Lower leg skin (tissue), 4 donors: Measurements from ENCODE around the gene NOS1. TPM values are rescaled to one million over a fixed set of nuclear protein-coding genes. Genes with fewer than 3 reads are reported as not detected.

ENCODE experiments used
- DNase-seq, 2 donors: peaks; one replicate each; pipeline ENCODE4 v3.0.0-alpha.2; 2019; ENCODE audit warnings: low spot score in 2 of 2
- H3K4me3 ChIP-seq: fragments of 200-600 bp; sonication (generic); 2 replicates; pipeline ENCODE4 v1.5.1; 2017; ENCODE audit warnings: mild to moderate bottlenecking, low read depth; ENCODE audit not compliant: poor library complexity, severe bottlenecking
- POLR2A ChIP-seq, 2 donors: fragments of 450-650 bp; IDR thresholded peaks; one replicate each; pipeline ENCODE4 v1.6.1; 2016 to 2017; ENCODE audit warnings: antibody characterized with exemption in 2 of 2, mild to moderate bottlenecking in 1 of 2, moderate library complexity in 1 of 2
- WGBS, 2 donors: methylation state at CpG; one replicate each; pipeline ENCODE4 v1.1.5; 2018; 5-methylcytosine and 5-hydroxymethylcytosine counted together
- intact Hi-C: fragments of 100-400 bp; cut with DNase I; formaldehyde crosslinking; loops from one replicate; pipeline ENCODE4 v1.15.0; 2023; ENCODE audit warnings: low total_unique reads
- total RNA-seq, 4 donors: library from RNA; depleted of rRNA; stranded (reverse); fragments of >200 nt; gene quantifications; one replicate each; pipeline ENCODE4 v1.1.0, GENCODE V29; 2016
- TF ChIP-seq, protein P1 (sequence below), 3 donors: fragments of 450-650 bp; IDR thresholded peaks; one replicate each; pipeline ENCODE4 v1.5.1; 2016; ENCODE audit warnings: antibody characterized with exemption in 3 of 3, mild to moderate bottlenecking in 3 of 3, moderate library complexity in 2 of 3

NOS1 gene
- total RNA-seq, 4 donors from 2014 or later = 5.4 to 10.2 (median 7.2) TPM

DNA sequence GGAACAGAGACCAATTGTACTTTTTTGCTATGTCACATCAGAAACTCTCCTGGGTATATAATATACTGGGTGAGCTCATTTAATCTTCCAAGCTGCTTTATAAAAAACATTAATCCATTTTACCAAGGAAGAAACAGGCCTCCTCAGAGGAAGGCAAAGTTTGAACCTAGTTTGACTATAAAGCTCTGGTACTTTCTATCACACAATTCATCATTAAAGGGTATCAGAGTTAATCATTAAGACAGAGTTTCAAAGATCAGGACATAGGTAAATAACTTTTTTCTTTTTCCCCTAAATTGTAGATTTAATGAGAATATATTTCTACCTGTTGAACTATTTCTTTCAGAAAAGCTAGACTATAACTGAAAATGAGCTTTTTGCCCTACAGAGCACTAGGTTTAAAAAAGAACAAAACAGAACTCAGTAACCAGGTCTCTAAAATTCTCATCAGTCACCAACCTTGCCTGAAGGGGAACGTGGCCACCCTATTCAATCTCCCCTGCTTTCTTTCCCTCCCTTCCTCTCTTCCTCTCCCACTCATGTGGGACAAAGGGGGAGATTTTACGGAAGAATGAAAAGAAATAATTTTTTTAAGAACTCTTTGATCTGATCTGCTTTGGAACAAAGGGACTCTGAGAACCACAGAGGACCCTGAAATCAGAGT, 189.8 kb downstream of the NOS1 start:
- no peak for DNase-seq
- no peak overlapping the region for H3K4me3 ChIP-seq
- 86 to 92% methylated on average over 2 of the region's 2 CpGs for WGBS, 2 donors
- intact Hi-C loops = no loop called here
- TF ChIP-seq, protein P1, sequence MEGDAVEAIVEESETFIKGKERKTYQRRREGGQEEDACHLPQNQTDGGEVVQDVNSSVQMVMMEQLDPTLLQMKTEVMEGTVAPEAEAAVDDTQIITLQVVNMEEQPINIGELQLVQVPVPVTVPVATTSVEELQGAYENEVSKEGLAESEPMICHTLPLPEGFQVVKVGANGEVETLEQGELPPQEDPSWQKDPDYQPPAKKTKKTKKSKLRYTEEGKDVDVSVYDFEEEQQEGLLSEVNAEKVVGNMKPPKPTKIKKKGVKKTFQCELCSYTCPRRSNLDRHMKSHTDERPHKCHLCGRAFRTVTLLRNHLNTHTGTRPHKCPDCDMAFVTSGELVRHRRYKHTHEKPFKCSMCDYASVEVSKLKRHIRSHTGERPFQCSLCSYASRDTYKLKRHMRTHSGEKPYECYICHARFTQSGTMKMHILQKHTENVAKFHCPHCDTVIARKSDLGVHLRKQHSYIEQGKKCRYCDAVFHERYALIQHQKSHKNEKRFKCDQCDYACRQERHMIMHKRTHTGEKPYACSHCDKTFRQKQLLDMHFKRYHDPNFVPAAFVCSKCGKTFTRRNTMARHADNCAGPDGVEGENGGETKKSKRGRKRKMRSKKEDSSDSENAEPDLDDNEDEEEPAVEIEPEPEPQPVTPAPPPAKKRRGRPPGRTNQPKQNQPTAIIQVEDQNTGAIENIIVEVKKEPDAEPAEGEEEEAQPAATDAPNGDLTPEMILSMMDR (IDR thresholded peaks at IDR 0.05) = no peak
- no peak for TF ChIP-seq POLR2A (IDR thresholded peaks at IDR 0.05)

DNA sequence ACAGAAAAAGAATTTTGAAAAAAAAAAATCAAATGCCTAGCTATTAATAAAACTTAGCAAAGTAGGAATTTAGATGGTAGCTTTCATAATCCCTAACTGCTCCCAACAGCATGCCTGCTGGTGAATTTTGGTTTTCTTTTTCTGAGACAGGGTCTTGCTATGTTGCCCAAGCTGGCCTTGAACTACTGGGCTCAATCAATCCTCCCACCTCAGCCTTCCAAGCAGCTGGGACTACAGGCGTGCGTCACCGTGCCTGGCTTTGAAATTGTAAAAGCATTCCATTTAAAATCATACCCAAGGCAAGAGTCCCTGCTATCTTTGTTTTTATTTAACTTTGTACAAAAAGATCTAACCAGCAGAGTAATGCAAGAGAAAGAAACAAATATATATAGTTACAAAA, 191.9 kb downstream of the NOS1 start:
- TF ChIP-seq POLR2A (IDR thresholded peaks at IDR 0.05) = no peak
- TF ChIP-seq, protein P1 (IDR thresholded peaks at IDR 0.05) = no peak
- WGBS, 2 donors = 95% methylated on average over 3 of the region's 3 CpGs
- intact Hi-C loops = no loop called here
- no peak overlapping the region for H3K4me3 ChIP-seq
- DNase-seq = no peak

DNA sequence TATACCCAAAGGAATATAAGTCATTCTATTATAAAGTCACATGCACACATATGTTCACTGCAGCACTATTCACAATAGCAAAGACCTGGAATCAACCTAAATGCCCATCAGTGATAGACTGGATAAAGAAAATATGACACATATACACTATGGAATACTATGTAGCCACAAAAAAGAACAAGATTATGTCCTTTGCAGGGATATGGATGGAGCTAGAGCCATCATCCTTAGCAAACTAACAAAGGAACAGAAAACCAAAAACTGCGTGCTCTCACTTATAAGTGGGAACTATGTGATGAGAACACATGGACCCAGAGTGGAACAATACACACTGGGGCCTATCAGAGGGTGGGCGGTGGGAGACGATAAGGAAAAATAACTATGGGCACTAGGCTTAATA, 192.4 kb downstream of the NOS1 start:
- 81 to 85% methylated on average over 3 of the region's 3 CpGs for WGBS, 2 donors
- no peak overlapping the region for H3K4me3 ChIP-seq
- TF ChIP-seq, protein P1 (IDR thresholded peaks at IDR 0.05) = no peak
- no peak for TF ChIP-seq POLR2A (IDR thresholded peaks at IDR 0.05)
- no peak for DNase-seq
- intact Hi-C loops = no loop called here

DNA sequence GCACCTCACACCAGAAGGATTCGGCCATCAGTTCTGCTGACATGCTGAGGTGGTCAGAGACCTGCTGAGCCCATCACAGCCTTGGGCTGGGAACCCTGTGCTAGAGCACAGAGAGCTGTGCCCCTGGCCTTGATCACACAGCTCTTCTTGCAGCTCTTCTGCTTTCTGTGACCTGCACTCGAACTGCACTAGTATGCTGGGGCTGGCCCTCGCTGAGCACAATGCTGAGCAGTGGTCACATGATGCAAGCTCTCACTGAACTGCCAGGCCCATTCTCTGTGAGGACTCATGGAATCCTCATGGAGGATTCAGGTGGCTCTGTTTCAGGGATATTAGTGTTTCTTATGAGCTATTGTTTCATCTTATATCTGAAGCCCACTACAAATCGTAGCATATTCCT, 193.7 kb downstream of the NOS1 start:
- no peak for TF ChIP-seq POLR2A (IDR thresholded peaks at IDR 0.05)
- TF ChIP-seq, protein P1 (IDR thresholded peaks at IDR 0.05) = no peak
- intact Hi-C loops = no loop called here
- DNase-seq = no peak
- no peak overlapping the region for H3K4me3 ChIP-seq
- 94 to 96% methylated on average over 4 of the region's 4 CpGs for WGBS, 2 donors

DNA sequence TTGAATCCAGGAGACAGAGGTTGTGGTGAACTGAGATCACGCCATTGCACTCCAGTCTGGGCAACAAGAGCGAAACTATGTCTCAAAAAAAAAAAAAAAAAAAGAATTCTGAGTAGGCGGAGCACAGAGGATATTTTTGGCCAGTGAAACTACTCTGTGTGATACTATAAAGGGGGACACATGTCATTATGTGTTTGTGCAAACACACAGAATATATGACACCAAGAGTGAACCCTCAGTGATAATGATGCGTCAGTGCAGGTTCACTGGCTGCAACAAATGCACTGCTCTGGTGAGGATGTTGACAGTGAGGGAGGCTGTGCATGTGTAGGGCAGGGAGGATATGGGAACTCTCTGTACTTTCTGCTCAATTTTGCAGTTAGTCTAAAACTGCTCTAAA, 195.3 kb downstream of the NOS1 start:
- no peak overlapping the region for H3K4me3 ChIP-seq
- DNase-seq = no peak
- WGBS, 2 donors = 95% methylated on average over 4 of the region's 4 CpGs
- intact Hi-C loops = no loop called here
- TF ChIP-seq, protein P1 (IDR thresholded peaks at IDR 0.05) = no peak
- TF ChIP-seq POLR2A (IDR thresholded peaks at IDR 0.05) = no peak

DNA sequence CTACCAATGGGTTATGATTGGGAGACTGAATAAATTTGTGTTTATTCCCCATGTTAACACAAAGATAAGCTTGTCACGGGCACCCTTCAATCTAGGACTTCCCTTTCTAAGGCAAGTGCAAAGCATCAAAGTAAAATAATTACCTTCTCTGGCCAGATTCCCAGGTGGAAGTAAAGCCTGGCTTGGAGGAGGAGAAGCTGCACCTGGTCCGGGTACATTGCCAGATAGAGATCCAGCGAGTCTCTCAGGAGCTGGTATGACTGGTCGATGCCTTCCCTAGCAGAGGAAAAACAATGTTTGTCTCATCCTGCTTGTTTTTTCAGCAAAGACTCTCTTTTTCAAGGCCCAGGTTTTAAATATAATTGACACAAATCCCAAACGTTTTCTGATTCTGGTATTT, 196.1 kb downstream of the NOS1 start:
- intact Hi-C loops = no loop called here
- no peak overlapping the region for H3K4me3 ChIP-seq

More for the DNA sequence above, 196.1 kb downstream of the NOS1 start:
- WGBS, 2 donors = 43 to 59% methylated on average over 5 of the region's 5 CpGs
- TF ChIP-seq POLR2A (IDR thresholded peaks at IDR 0.05) = no peak
- TF ChIP-seq, protein P1 (IDR thresholded peaks at IDR 0.05) = no peak
- no peak for DNase-seq
